Breast epithelium (tissue), 4 donors: ENCODE data around the gene COL23A1. TPM values are rescaled to one million over a fixed set of nuclear protein-coding genes. Genes with fewer than 3 reads are reported as not detected.

Source experiments
- DNase-seq, 2 donors: peaks; one replicate each; pipeline ENCODE4 v3.0.0-alpha.2; 2019; ENCODE audit warnings: low spot score in 2 of 2
- H3K27ac ChIP-seq, 2 donors: fragments of 200-600 bp; sonication (generic) in 1 of 2; one replicate each; pipeline ENCODE4 v1.5.1; 2016 to 2019; ENCODE audit warnings: mild to moderate bottlenecking in 1 of 2
- H3K27me3 ChIP-seq, 2 donors: fragments of 200-600 bp; sonication (generic) in 1 of 2; one replicate each; pipeline versions ENCODE4 v1.5.1 to v1.6.0; 2017 to 2019; ENCODE audit warnings: control low read depth in 1 of 2, mild to moderate bottlenecking in 1 of 2
- H3K36me3 ChIP-seq: fragments of 200-600 bp; one replicate; pipeline ENCODE4 v1.5.1; 2019
- H3K4me1 ChIP-seq, 2 donors: fragments of 200-600 bp; sonication (generic); one replicate each; pipeline ENCODE4 v1.5.1; 2016 to 2019; ENCODE audit warnings: control low read depth in 1 of 2
- H3K4me3 ChIP-seq, 3 donors: fragments of 200-600 bp; sonication (generic); 1 replicate in 2 of 3; 2 replicates in 1 of 3; pipeline ENCODE4 v1.5.1; 2016 to 2019; ENCODE audit warnings: mild to moderate bottlenecking in 3 of 3, moderate library complexity in 2 of 3
- H3K9me3 ChIP-seq, 2 donors: fragments of 200-600 bp; sonication (generic) in 1 of 2; one replicate each; pipeline ENCODE4 v1.5.1; 2016 to 2019; ENCODE audit warnings: control low read depth in 1 of 2
- POLR2A ChIP-seq: fragments of 450-650 bp; IDR thresholded peaks from one replicate; pipeline ENCODE4 v1.6.1; 2016; ENCODE audit warnings: antibody characterized with exemption, mild to moderate bottlenecking, moderate library complexity
- POLR2AphosphoS5 ChIP-seq, 3 donors: sonication (generic); formaldehyde crosslinking; IDR thresholded peaks; one replicate each; pipeline ENCODE4 v1.6.1; 2017; ENCODE audit warnings: antibody characterized with exemption in 3 of 3
- intact Hi-C: fragments of 100-400 bp; cut with DNase I; formaldehyde crosslinking; loops from one replicate; pipeline ENCODE4 v1.15.1; 2023; ENCODE audit warnings: low total_unique reads
- total RNA-seq, 3 donors: library from RNA; depleted of rRNA; stranded (reverse); fragments of >200 nt; gene quantifications; one replicate each; pipeline ENCODE4 v1.1.0, GENCODE V29; 2016
- TF ChIP-seq, protein P1 (sequence below), 3 donors: fragments of 450-650 bp; IDR thresholded peaks; one replicate each; pipeline ENCODE4 v1.5.1; 2016 to 2017; ENCODE audit warnings: antibody characterized with exemption in 3 of 3, mild to moderate bottlenecking in 3 of 3, moderate library complexity in 3 of 3

Gene COL23A1
- total RNA-seq, 3 donors from 2014 or later: 0.32 to 3.3 (median 2.6) TPM

DNA sequence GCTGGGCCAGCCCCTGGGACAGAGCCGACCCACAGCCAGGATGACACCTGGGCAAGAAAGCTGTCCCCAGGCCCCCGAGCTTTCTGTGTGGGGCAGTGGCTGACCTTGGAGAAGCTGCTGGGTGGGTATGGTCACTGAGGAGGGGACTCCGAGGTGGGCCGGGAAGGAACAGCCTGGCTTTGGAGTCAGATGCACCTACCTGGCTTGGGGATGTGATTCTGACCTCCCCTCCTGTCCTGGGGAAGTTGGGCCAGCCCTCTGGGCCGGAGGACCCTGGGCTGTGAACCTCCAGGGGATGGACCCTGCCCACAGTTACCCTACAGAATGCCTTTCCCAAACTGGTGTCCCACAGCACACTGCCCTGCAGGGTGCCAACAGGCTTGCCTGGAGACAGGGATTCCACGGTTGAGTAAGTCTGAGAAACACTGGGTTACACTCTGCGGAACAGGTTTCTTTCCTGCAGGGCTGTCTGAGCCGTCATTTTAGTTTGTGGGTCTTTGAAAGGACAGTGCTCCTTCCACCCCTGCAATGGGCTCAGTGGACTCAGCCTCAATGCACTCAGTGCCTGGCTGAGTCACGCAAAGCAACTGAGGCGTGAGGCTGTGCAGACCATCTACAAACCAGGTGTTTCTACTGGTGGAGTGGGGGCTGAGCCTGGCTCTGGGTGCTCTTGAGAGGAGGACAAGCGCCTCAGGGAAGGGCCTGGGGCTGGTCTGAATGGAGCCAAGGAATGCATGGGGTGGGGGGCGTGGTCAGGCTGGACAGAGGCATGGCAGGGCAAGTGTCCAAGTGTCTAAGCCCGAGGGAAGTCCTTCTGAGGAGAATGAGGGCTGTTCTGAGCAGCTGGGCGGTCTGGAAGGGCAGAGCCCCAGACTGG is 316.3 kb downstream of the COL23A1 start:
- no peaks in the 10 kb centered on the region for H3K36me3 ChIP-seq
- DNase-seq: no peak
- H3K27me3 ChIP-seq: peaks cover 0 to 19% of the 10 kb centered on the region in 2 donors
- intact Hi-C loops: loop anchor here (10.0 kb wide), 1 partner anchor 291 kb away; no protein-coding TSS in a partner anchor
- no peak overlapping the region for H3K27ac ChIP-seq
- TF ChIP-seq POLR2A (no peak), POLR2AphosphoS5 (IDR thresholded peaks at IDR 0.05) (no peak)
- TF ChIP-seq, protein P1, sequence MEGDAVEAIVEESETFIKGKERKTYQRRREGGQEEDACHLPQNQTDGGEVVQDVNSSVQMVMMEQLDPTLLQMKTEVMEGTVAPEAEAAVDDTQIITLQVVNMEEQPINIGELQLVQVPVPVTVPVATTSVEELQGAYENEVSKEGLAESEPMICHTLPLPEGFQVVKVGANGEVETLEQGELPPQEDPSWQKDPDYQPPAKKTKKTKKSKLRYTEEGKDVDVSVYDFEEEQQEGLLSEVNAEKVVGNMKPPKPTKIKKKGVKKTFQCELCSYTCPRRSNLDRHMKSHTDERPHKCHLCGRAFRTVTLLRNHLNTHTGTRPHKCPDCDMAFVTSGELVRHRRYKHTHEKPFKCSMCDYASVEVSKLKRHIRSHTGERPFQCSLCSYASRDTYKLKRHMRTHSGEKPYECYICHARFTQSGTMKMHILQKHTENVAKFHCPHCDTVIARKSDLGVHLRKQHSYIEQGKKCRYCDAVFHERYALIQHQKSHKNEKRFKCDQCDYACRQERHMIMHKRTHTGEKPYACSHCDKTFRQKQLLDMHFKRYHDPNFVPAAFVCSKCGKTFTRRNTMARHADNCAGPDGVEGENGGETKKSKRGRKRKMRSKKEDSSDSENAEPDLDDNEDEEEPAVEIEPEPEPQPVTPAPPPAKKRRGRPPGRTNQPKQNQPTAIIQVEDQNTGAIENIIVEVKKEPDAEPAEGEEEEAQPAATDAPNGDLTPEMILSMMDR (IDR thresholded peaks at IDR 0.05): no peak
- peaks cover 5 to 6% of the 10 kb centered on the region in 2 donors for H3K9me3 ChIP-seq
- H3K4me3 ChIP-seq: no peak overlapping the region
- no peaks in the 10 kb centered on the region for H3K4me1 ChIP-seq

DNA sequence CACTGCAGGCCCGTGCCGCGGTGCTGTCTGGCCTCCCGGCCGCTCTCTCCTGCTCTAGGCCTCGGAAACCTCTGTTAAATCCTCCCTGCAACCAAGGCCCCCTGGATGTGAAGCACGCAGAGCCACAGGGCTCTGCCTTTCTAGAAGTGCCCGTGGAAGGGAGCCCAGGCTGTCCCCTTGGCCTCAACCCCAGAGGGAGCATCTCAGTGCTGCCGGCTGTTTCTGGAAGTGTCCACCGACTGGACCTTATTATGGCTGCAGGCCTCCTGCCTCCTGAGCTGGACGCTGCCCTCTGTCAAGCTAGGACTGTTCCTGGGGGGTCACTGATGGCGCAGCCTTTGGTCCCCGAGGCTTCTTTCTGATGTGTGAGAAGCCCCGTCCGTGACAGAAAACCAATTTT is 317.2 kb downstream of the COL23A1 start:
- Histone ChIP-seq H3K27ac (no peak overlapping the region), H3K4me1 (no peaks in the 10 kb centered on the region), H3K4me3 (no peak overlapping the region), H3K9me3 (peaks cover 5 to 6% of the 10 kb centered on the region in 2 donors), H3K27me3 (peaks cover 0 to 10% of the 10 kb centered on the region in 2 donors), H3K36me3 (no peaks in the 10 kb centered on the region)
- no peak for DNase-seq
- TF ChIP-seq POLR2AphosphoS5 (IDR thresholded peaks at IDR 0.05) (no peak), POLR2A (no peak)
- TF ChIP-seq, protein P1 (IDR thresholded peaks at IDR 0.05): no peak
- intact Hi-C loops: loop anchor here (10.0 kb wide), 1 partner anchor 292 kb away; no protein-coding TSS in a partner anchor

DNA sequence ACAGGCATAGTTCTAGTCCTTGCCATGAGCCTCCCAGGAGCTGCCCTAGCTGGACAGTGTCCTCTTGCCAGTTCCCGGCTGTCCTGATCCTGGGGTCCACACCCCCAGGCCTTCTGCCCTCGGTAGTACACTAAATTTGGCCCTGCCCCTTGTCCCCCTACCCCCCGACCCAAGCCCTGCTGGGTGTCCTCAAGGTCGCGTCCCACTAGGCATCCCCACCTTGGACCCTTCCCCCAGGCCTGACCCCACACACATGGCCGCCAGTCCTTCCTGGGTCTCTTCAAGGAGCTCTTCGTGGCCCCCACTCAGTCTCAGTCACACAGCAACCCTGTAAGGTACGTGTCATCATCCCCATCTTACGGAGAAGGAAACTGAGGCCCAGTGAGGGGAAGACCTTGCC is 317.6 kb downstream of the COL23A1 start:
- no peaks in the 10 kb centered on the region for H3K4me1 ChIP-seq
- TF ChIP-seq POLR2AphosphoS5 (IDR thresholded peaks at IDR 0.05): no peak
- TF ChIP-seq, protein P1 (IDR thresholded peaks at IDR 0.05): no peak
- no peak for TF ChIP-seq POLR2A
- intact Hi-C loops: loop anchor here (10.0 kb wide), 1 partner anchor 292 kb away; no protein-coding TSS in a partner anchor
- peaks cover 0 to 6% of the 10 kb centered on the region in 2 donors for H3K27me3 ChIP-seq
- H3K36me3 ChIP-seq: no peaks in the 10 kb centered on the region
- H3K4me3 ChIP-seq: no peak overlapping the region
- no peak for DNase-seq
- H3K9me3 ChIP-seq: peaks cover 5 to 6% of the 10 kb centered on the region in 2 donors
- no peak overlapping the region for H3K27ac ChIP-seq

DNA sequence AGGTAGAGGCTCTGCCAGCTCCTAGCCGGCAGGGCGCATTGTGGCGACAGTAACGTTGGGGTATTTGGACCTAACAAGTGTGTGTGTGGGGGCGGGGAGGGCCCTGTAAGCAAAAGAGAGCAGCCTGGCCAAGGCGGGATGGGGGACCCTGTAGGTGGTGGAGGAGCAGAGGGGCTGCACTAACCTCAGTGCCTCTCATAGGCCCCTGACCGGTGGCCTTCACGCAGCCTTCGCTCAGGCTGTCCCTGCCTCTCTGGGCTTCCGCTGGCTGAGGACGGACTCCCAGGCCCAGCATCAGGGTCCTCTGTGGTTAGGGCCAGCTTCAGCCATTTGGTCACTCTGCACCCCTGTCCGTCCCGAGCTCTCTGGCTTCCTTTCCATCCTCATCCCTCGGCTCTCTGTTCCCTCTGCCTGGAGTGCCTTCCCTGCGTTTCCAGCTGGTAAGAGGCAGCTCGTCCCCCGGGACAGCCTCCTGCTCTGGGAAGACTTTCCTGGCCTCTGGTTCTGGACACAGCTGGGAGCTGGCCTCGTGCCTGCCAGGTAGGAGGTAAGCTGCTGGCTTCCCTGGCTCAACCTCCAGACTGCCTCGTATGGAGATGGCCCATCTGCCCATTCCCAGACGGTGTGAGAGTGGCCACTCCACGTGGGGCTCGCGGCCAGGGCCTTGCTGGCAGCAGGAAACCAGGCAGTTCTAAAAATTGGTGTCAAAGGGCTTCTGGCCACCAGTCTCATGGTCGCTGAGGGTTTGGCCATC is 318.3 kb downstream of the COL23A1 start:
- TF ChIP-seq POLR2A (no peak), POLR2AphosphoS5 (IDR thresholded peaks at IDR 0.05) (no peak)
- TF ChIP-seq, protein P1 (IDR thresholded peaks at IDR 0.05): no peak
- Histone ChIP-seq H3K4me1 (no peaks in the 10 kb centered on the region), H3K27me3 (peaks cover 0 to 4% of the 10 kb centered on the region in 2 donors), H3K27ac (no peak overlapping the region), H3K4me3 (no peak overlapping the region), H3K36me3 (no peaks in the 10 kb centered on the region), H3K9me3 (peaks cover 5 to 6% of the 10 kb centered on the region in 2 donors)
- intact Hi-C loops: loop anchor here (10.0 kb wide), 1 partner anchor 293 kb away; no protein-coding TSS in a partner anchor
- DNase-seq: no peak
